Measurements from ENCODE around the gene GPR55.

DNA sequence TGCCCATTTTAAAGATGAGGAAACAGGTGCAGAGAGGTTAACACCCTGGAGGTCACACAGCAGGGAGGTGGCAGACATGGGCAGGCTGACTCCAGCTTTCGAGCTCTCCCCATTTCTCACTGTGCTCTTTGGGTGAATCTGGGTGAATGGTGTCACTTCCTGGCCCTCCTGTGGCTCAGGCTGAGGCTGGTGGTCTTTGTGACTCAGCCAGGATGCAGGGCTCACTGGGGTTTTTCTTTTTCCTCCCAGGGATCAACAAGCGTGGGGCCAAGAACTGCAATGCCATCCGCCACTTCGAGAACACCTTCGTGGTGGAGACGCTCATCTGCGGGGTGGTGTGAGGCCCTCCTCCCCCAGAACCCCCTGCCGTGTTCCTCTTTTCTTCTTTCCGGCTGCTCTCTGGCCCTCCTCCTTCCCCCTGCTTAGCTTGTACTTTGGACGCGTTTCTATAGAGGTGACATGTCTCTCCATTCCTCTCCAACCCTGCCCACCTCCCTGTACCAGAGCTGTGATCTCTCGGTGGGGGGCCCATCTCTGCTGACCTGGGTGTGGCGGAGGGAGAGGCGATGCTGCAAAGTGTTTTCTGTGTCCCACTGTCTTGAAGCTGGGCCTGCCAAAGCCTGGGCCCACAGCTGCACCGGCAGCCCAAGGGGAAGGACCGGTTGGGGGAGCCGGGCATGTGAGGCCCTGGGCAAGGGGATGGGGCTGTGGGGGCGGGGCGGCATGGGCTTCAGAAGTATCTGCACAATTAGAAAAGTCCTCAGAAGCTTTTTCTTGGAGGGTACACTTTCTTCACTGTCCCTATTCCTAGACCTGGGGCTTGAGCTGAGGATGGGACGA, 47.1 kb downstream of the GPR55 start:
- no peak for TF ChIP-seq POLR2A (IDR thresholded peaks at IDR 0.05)
- TF ChIP-seq, protein P1, sequence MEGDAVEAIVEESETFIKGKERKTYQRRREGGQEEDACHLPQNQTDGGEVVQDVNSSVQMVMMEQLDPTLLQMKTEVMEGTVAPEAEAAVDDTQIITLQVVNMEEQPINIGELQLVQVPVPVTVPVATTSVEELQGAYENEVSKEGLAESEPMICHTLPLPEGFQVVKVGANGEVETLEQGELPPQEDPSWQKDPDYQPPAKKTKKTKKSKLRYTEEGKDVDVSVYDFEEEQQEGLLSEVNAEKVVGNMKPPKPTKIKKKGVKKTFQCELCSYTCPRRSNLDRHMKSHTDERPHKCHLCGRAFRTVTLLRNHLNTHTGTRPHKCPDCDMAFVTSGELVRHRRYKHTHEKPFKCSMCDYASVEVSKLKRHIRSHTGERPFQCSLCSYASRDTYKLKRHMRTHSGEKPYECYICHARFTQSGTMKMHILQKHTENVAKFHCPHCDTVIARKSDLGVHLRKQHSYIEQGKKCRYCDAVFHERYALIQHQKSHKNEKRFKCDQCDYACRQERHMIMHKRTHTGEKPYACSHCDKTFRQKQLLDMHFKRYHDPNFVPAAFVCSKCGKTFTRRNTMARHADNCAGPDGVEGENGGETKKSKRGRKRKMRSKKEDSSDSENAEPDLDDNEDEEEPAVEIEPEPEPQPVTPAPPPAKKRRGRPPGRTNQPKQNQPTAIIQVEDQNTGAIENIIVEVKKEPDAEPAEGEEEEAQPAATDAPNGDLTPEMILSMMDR (IDR thresholded peaks at IDR 0.05), result no peak
